ENCODE measurements around the gene SNX2.

The SNX2 gene

DNA sequence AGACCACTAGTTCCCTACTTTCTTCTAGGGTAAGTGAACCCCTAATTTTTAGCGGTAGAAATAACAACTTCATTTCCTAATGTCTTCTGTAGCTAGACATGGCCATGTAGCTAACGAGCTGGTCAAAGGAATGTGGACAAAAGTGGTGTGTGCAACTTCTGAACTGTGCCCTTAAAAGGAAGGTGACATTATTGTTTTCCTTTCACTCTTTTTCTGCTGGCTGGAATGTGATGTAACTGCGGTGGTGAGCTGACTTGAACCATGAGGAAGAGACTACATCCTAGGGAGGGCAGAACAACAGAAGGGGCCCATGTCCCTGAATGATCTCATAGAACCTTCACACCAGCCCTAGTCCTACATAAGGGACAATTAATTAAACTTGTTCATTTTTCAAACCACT, 1.3 kb upstream of the SNX2 start:
- no peak for DNase-seq (ENCODE audit: low read depth, low spot score)

DNA sequence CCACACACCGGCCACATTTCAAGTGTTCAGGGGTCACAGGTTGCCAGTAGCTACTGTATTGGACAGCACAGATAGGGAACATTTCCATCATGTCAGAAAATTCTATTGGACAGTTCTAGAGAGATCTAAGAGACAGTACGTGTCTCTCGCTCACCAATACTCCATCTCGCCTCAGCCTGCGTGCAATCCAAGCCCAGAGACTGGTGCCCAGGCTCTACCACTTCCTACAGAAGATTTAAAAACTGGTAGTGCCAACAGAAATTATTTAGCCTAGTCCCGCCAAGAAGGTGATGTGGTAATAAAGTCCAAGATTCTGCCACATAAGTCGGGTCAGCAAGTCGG, 390 bp upstream of the SNX2 start:
- DNase-seq (ENCODE audit: low read depth, low spot score) = no peak

- DNase-seq (ENCODE audit: low read depth, low spot score) = no peak
These were observed 966 bp downstream of the SNX2 start for GRCh38 chr5:122775550-122776542.

DNA sequence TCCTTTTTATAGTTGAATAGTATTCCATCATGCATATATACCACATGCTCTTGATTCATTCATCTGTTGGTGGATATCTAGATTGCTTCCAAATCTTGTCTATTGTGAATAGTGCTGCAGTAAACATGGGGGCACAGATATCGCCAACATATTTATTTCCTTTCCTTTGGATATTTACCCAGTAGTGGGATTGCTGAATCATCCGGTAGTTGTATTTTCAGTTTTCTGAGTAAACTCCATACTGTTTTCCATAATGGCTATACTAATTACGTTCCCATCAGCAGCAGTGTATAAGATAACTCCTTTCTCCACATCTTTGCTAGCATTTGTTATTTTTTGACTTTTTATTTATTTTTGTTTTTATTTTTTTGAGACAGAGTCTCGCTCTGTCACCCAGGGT, 3.3 kb downstream of the SNX2 start:
- no peak for DNase-seq (ENCODE audit: low read depth, low spot score)

DNA sequence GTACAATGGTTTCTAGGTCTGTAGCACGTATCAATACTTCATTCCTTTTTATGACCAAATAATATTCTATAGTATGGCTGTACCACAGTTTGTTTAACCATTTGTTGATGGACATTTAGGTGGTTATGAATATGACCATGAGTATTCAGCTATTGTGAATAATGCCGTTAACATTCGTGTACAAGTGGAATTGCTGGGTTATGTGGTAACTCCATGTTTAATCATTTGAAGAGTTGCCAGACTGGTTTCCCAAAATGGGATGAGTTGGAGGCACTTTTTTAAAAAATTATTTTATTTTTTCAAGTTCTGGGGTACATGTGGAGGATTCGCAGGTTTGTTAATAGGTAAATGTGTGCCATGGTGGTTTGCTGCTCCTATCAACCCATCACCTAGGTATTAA, 4.6 kb downstream of the SNX2 start:
- DNase-seq (ENCODE audit: low read depth, low spot score) = no peak

DNA sequence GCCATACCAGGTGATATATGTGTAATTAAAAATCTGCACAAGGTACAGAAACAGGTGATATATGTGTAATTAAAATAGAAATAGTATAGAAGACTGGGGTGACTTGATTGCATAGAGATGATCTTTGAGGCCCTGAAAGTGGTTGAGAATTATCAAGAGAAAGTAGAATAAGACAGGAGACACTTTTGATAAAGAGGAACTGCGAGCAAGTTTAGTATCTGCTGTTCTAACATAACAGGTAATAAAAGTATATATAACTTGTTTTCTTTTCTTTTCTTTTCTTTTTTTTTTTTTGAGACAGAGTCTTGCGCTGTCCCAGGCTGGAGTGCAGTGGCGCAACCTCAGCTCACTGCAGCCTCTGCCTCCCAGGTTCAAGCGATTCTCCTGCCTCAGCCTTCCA, 5.4 kb downstream of the SNX2 start:
- DNase-seq (ENCODE audit: low read depth, low spot score) = no peak

GRCh38 chr5:122781465-122781864, 6.6 kb downstream of the SNX2 start:
- DNase-seq (ENCODE audit: low read depth, low spot score) = no peak

GRCh38 chr5:122785294-122785693, 10.4 kb downstream of the SNX2 start:
- DNase-seq (ENCODE audit: low read depth, low spot score) = no peak

DNA sequence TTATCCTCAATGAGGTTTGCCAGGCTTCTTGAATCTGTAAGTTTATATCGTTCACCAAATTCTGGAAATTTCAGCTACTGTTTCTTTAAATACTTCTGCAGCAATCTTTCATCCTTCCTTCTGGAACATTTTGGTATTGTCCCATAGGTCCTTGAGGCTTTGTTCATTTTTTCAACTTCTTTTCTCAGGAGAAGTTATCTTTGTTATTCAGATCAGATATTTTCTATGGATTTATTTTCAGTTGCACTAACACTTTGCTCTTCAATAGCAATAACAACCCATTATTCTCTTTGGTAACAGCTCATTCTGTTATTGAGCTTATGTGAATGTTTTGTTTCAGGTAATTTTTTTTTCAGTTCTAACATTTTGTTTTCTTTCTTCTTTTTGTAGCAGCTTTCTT, 13.5 kb downstream of the SNX2 start:
- DNase-seq (ENCODE audit: low read depth, low spot score) = no peak

GRCh38 chr5:122788996-122789395, 14.1 kb downstream of the SNX2 start:
- DNase-seq (ENCODE audit: low read depth, low spot score) = no peak

DNA sequence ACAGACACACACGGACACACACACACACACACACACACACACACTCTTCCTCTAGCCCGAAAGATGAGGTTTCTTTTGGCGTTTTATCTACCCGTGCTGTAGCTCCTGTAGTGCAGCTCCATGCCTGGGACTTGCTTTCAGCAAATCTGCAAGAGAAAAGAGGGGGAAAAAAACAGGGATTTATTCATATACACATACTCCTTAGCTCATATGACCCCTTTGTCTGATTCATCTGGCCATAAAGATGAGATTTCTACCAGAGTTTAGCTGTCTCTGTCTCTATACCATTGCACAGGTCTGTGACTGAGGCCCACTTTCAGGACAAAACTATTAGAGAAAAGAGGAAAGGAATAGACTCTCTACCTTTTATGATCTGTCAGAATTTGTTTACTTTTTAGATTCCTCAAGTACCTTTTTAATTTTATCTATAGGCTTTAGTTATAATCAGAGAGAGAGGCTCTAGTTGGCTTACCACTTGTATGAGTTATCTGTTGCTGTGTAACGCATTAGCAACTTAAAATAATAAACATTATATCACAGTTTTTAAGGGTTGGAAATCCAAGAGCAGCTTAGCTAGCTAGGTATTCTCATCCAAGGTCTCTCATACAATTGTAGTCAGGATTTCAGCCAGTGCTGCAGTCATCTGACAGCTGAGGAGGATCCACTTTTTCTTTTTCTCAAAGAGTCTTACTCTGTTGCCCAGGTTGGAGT, 14.7 kb downstream of the SNX2 start:
- no peak for DNase-seq (ENCODE audit: low read depth, low spot score)

DNA sequence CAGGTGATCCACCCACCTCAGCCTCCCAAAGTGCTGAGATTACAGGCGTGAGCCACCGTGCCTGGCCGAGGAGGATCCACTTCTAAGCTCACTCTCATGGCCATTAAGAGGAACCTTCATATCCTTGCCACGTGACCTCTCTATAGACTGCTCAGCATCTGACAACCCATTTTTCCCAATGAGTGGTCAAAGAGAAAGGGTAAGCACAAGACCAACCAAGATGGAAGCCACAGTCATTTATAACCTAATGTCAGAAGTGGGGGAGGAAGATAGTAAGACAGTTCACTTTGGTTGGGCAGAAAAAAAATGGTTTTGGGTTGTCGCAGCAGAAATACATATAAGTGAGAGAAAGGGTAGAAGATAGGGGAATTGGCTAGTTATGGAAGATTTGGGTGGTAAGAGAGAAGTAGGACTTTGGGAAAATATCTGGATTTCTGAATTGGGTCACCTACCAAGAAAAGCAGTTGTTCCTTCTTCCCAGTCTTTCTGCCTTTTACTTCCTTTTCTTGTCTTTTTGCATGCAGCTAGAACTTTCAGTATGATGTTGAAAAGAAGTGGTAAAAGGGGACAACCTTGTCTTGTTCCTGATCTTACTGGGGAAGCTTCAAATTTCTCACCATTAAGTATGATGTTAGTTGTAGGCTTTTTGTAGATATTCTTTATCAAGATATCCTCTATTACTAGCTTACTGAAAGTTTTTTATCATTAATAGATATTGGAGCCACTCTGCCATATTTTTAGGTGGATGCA, 15.6 kb downstream of the SNX2 start:
- no peak for DNase-seq (ENCODE audit: low read depth, low spot score)

DNA sequence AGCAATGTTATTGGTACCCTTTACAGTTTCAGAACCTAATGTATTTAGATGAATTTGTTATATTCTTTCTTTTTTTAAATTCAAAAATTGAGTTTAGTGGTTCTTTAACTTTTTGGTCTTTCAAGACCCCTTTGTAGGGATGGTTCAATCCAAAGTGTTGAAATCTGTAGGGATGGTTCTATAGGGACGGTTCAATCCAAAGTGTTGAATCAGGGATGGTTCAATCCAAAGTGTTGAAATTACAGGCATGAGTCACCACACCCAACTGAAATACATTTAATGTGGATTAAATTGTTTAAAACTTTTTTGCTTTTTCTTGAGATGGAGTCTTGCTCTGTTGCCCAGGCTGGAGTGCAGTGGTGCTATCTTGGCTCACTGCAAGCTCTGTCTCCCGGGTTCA, 30.6 kb downstream of the SNX2 start:
- no peak for DNase-seq (ENCODE audit: low read depth, low spot score)

DNA sequence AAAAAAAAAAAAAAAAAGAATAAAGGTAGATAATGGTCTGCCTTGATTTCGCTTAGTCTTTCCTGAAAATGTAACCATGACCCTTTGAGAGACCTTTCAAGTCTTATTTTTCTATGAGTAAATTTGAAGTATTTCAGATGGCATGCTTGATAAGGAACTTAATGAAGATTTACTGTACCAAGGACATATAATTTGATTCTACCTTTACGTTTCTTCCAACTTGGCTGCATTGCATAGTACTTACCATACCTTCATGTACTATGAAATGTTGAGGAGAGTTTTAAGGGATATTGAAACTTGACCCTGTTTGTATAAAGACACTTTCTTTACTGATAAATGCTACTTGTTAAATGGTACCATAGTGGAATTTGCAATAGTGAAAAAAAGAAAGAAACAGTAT, 35.5 kb downstream of the SNX2 start:
- DNase-seq (ENCODE audit: low read depth, low spot score) = no peak

DNA sequence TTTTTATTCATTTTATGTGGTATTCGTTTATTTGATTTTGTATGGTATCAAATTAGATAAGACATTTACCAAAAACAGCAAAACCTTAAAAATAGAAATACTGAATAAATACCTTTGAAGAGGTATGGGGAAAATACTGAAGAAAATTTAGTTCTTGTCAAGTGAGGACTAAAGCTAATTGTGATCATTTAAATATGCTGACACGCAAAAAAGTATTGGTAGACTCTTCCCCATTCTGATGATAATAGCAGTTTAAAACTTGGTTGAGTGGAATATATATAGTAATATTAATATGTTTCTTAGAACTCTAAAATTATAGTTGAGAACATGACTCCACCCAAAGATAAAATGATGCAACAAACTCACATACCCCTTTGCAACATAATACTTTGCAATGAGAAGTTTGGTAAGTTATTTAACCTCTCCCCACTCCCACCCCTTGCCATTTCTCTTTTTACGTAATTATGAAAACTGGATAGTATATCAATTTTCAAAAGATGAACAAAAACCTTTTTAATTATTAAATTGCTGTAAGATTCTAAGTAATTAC, 40.4 kb downstream of the SNX2 start:
- no peak for DNase-seq (ENCODE audit: low read depth, low spot score)

DNA sequence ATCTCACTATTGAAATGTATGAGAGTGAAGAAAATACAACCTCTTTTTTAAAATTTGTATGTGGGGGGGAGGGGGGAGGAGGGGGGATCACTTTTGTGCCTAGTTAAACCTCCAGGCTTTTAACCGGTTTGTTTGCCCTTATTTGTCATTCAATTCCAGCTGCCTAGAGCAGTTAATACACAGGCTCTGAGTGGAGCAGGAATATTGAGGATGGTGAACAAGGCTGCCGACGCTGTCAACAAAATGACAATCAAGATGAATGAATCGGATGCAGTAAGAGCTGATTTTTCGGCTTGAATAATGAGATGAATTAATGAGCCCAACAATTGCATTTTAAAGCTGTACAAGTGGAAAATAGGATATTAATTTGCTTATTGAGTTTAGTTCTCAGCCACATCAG, 41.9 kb downstream of the SNX2 start:
- DNase-seq (ENCODE audit: low read depth, low spot score) = no peak

- no peak for DNase-seq (ENCODE audit: low read depth, low spot score)
These were observed 57.1 kb downstream of the SNX2 start for GRCh38 chr5:122831984-122832383.

DNA sequence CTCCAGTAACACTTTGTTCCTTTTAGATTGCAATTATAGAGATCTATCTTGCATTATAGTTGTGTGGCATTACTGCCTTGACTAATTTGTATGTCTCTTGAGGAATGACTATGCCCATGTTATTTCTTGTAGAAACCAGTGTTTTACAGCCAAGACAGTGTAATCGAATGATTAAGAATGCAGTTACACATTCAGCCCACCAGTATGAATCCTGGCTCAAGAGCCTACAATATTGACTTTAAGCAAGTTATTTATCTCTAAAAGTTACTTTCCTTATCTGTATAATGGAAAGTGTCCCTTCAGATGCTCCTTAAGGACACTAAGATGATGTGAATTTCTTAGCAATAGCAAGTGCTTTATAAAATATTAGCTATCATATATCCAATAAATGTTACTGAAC, 60.8 kb downstream of the SNX2 start:
- no peak for DNase-seq (ENCODE audit: low read depth, low spot score)

DNA sequence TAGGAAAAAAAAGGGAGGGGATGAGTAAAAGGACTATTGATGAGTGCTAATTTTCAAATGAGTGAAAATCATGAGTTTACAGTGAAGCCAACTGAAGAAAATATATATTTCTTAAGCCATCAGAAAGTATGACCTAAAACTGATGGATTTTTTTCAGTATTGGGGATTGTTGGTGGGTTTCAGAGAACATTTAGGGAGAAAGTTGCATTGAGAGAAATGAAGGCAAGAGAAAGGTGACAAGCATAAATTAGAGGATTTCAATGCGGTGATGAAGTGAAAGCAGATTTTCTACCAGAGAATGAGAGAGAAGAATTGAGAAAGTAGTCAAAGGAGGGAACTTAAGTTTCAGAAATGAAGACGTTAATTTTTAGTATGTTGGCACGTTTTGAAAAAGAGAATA, 62.1 kb downstream of the SNX2 start:
- DNase-seq (ENCODE audit: low read depth, low spot score) = no peak

DNA sequence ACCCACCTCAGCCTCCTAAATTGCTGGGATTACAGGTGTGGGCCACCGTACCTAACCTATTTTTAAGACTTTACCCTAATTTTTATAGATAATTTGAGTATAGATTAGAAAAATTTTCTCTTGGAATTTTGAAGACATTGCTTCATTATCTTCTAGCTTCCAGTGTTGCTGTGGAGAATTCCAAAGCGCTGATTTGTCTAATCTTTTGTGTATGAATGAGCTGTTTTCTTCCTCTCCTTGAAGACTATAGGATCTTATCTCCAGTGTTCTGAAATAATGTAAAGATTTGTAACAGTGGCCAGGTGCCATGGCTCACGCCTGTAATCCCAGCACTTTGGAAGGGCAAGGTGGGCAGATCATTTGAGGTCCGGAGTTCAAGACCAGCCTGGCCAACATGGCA, 64.9 kb downstream of the SNX2 start:
- DNase-seq (ENCODE audit: low read depth, low spot score) = no peak

- no peak for DNase-seq (ENCODE audit: low read depth, low spot score)
These were observed 67.2 kb downstream of the SNX2 start for GRCh38 chr5:122842016-122842580.

All from iPS DF 19.7 (cell line).